ENCODE results near the gene MITF.

GRCh38 chr3:69785769-69786320 is 46.6 kb downstream of the MITF start:
- TF ChIP-seq CTCF (conservative IDR thresholded peaks at IDR 0.05; ENCODE audit: low read depth, low read length) (no peak), MAZ (IDR thresholded peaks at IDR 0.05; ENCODE audit: borderline replicate concordance, low read depth, low read length) (no peak), BHLHE40 (IDR thresholded peaks at IDR 0.05; ENCODE audit: low read depth, low read length) (no peak), NFE2L2 (IDR thresholded peaks at IDR 0.05; ENCODE audit: low read depth, low read length) (no peak), FOS (IDR thresholded peaks at IDR 0.05; ENCODE audit: low read depth, low read length) (no peak), RFX5 (IDR thresholded peaks at IDR 0.05; ENCODE audit: low read depth, low read length) (no peak), POLR2A (IDR thresholded peaks at IDR 0.05; ENCODE audit: low read depth, low read length) (no peak), CEBPB (IDR thresholded peaks at IDR 0.05; ENCODE audit: low read depth, low read length) (no peak), MXI1 (IDR thresholded peaks at IDR 0.05; ENCODE audit: borderline replicate concordance, low read depth, low read length) (no peak), USF2 (IDR thresholded peaks at IDR 0.05; ENCODE audit: low read depth, low read length) (no peak), RCOR1 (IDR thresholded peaks at IDR 0.05; ENCODE audit: insufficient replicate concordance, low read length) (no peak)

Measured in IMR-90 (cell line).